K562 (cell line): ENCODE data around the gene TUBA4B. TPM values are rescaled to one million over a fixed set of nuclear protein-coding genes. Genes with fewer than 3 reads are reported as not detected.

Source experiments
- ATAC-seq: fragments of 200-7000 bp; cut with Tn5 transposase; 3 replicates; pipeline ENCODE4 v1.9.1; 2020; ENCODE audit warnings: moderate library complexity
- BruUV-seq: library from RNA; stranded (reverse); fragments of 400-500 nt; replicated peaks from 2 replicates; lab custom pipeline; 2021; lab: Mats Ljungman, UMichigan
- CTCF ChIA-PET: fragments of 300-600 bp; formaldehyde crosslinking; extraction: SDS; loops from one replicate; lab custom pipeline; 2021; ENCODE audit warnings: low intra/inter-chr PET ratio; lab: Yijun Ruan, JAX
- POLR2A ChIA-PET: fragments of 300-600, 350-650 bp; sonication (Branson Sonifier 250); formaldehyde crosslinking; extraction: SDS; loops from one replicate; lab custom pipeline; 2021; ENCODE audit warnings: antibody characterized with exemption, inconsistent platforms; lab: Yijun Ruan, JAX
- DNase-seq, 4 experiments: peaks; one replicate each; pipeline versions ENCODE4 v3.0.0 to v3.0.0-alpha.2; 2011 to 2018; ENCODE audit warnings: low spot score in 3 of 4, mixed read lengths in 3 of 4; ENCODE audit errors: extremely low read depth in 1 of 4
- FAIRE-seq: peaks from 2 replicates; lab custom pipeline; 2011; peaks lifted over from hg19 to GRCh38; lab: Jason Lieb, UNC
- H2AFZ ChIP-seq: 2 replicates; pipeline ENCODE4 v1.6.0; 2011; ENCODE audit warnings: low read depth, low read length, control low read depth, inconsistent platforms
- H3K27ac ChIP-seq: fragments of 200-600 bp; 3 replicates; pipeline ENCODE4 v1.8.0; 2011; ENCODE audit warnings: low read depth, mild to moderate bottlenecking, control low read depth, inconsistent platforms, low read length, moderate library complexity, mixed read lengths; ENCODE audit errors: extremely low read depth
- H3K27me3 ChIP-seq, 2 experiments: fragments of 300-600 bp in 1 of 2; 2 replicates in 1 of 2; 3 replicates in 1 of 2; pipeline versions ENCODE4 v1.6.0 to v1.8.0; 2011; ENCODE audit warnings: inconsistent platforms in 2 of 2, low read length in 2 of 2, mild to moderate bottlenecking in 1 of 2, mixed read lengths in 1 of 2, moderate library complexity in 1 of 2; ENCODE audit not compliant: control insufficient read depth in 2 of 2, insufficient read depth in 2 of 2
- H3K36me3 ChIP-seq: fragments of 300-600 bp; 3 replicates; pipeline ENCODE4 v1.8.0; 2011; ENCODE audit warnings: mild to moderate bottlenecking, low read length, inconsistent platforms; ENCODE audit not compliant: control insufficient read depth, insufficient read depth
- H3K4me1 ChIP-seq, 2 experiments: fragments of 200-600 bp in 1 of 2; replicated peaks in 1 of 2; 2 replicates in 1 of 2; 3 replicates in 1 of 2; pipeline versions ENCODE4 v1.5.1 to v1.8.0; 2011; ENCODE audit warnings: inconsistent platforms in 2 of 2, low read length in 2 of 2, mild to moderate bottlenecking in 1 of 2, mixed read lengths in 1 of 2, moderate library complexity in 1 of 2; ENCODE audit not compliant: control insufficient read depth in 2 of 2, insufficient read depth in 2 of 2
- H3K4me2 ChIP-seq: 2 replicates; pipeline ENCODE4 v1.6.1; 2011; ENCODE audit warnings: low read length, control low read depth, inconsistent platforms, mixed read lengths; ENCODE audit not compliant: insufficient read depth
- H3K4me3 ChIP-seq: fragments of 200-600 bp; sonication (generic), shearing (Covaris generic); 2 replicates; pipeline ENCODE4 v1.5.1; 2016; ENCODE audit warnings: control low read depth, inconsistent platforms
- H3K79me2 ChIP-seq: fragments of 200-600 bp; 3 replicates; pipeline ENCODE4 v1.8.0; 2011; ENCODE audit warnings: low read length, inconsistent platforms; ENCODE audit not compliant: control insufficient read depth, insufficient read depth
- H3K9ac ChIP-seq, 2 experiments: 2 replicates each; pipeline versions ENCODE4 v1.6.0 to v1.6.1; 2011; ENCODE audit warnings: low read depth in 2 of 2, low read length in 2 of 2, control low read depth in 1 of 2, inconsistent platforms in 1 of 2, mild to moderate bottlenecking in 1 of 2, mixed read lengths in 1 of 2; ENCODE audit not compliant: insufficient read depth in 1 of 2
- H3K9me1 ChIP-seq: one replicate; pipeline ENCODE4 v1.6.0; 2011; ENCODE audit warnings: inconsistent platforms, mild to moderate bottlenecking, low read length, moderate library complexity; ENCODE audit not compliant: control insufficient read depth, insufficient read depth
- H3K9me3 ChIP-seq: replicated peaks from 2 replicates; pipeline ENCODE4 v1.5.1; 2011; ENCODE audit warnings: low read depth, low read length, inconsistent platforms; ENCODE audit not compliant: control insufficient read depth, insufficient read depth
- H4K20me1 ChIP-seq: replicated peaks from 2 replicates; pipeline ENCODE4 v1.6.1; 2011; ENCODE audit warnings: low read length, inconsistent platforms, mixed read lengths; ENCODE audit not compliant: control insufficient read depth, insufficient read depth
- ARID1B ChIP-seq: fragments of 450-650 bp; IDR thresholded peaks from 2 replicates; pipeline ENCODE4 v1.6.1; 2016; ENCODE audit warnings: antibody characterized with exemption, mild to moderate bottlenecking, inconsistent platforms
- KDM5B ChIP-seq: fragments of 200-600 bp; sonication (generic); IDR thresholded peaks from 2 replicates; pipeline ENCODE4 v1.6.1; 2012; ENCODE audit warnings: low read depth, mild to moderate bottlenecking, moderate library complexity, low read length, control low read depth, inconsistent platforms; ENCODE audit not compliant: insufficient replicate concordance
- RB1 ChIP-seq: fragments of 450-650 bp; IDR thresholded peaks from 2 replicates; pipeline ENCODE4 v1.6.1; 2017; ENCODE audit warnings: low read depth, mild to moderate bottlenecking
- ZHX1 ChIP-seq: fragments of 150-350 bp; conservative IDR thresholded peaks from 2 replicates; pipeline ENCODE4 v1.6.1; 2014; ENCODE audit warnings: low read length
- ZNF165 ChIP-seq: fragments of 250-450 bp; sonication (Bioruptor Pico); IDR thresholded peaks from 2 replicates; pipeline ENCODE4 v1.4.0; 2020; ENCODE audit warnings: borderline replicate concordance
- ZNF311 ChIP-seq: fragments of 250-450 bp; sonication (Bioruptor Pico); IDR thresholded peaks from 2 replicates; pipeline ENCODE4 v1.4.0; 2020; ENCODE audit warnings: mild to moderate bottlenecking, moderate library complexity
- ZSCAN29 ChIP-seq: fragments of 450-650 bp; IDR thresholded peaks from 2 replicates; pipeline ENCODE4 v1.6.1; 2017
- WGBS: fragments of 100-300 bp; shearing (Covaris generic); methylation state at CpG from one replicate; pipeline ENCODE4 v1.1.6; 2016; ENCODE audit warnings: low coverage, mixed read lengths; ENCODE audit not compliant: insufficient coverage; ENCODE audit errors: missing lambda C conversion rate; 5-methylcytosine and 5-hydroxymethylcytosine counted together
- in situ Hi-C: fragments of 300-500 bp; cut with MboI; formaldehyde crosslinking; loops from 4 replicates; pipeline ENCODE4 v1.15.0; 2018; ENCODE audit warnings: inconsistent platforms, mixed read lengths
- intact Hi-C: fragments of 100-400 bp; cut with micrococcal nuclease; formaldehyde crosslinking; loops from 2 replicates; pipeline ENCODE4 v1.14.2; 2022
- polyA plus RNA-seq, 8 experiments: library from polyadenylated mRNA; depleted of rRNA in 4 of 8; stranded (reverse) in 5 of 8; unstranded in 3 of 8; fragments of >200 nt; fragmentation: Nextera tagmentation in 2 of 8; fragmentation: Illumina TruSeq in 1 of 8; extraction: Ambion mirVana in 2 of 8; extraction: Trizol in 1 of 8; gene quantifications; 2 replicates each; pipeline versions ENCODE4 v1.2.1 to v1.2.3, GENCODE V29; 2011 to 2014; ENCODE audit warnings: inconsistent platforms in 1 of 8, missing spikeins in 1 of 8
- total RNA-seq, 7 experiments: library from RNA; depleted of rRNA in 6 of 7; stranded (reverse); fragments of >200 nt in 6 of 7; fragmentation: Illumina TruSeq in 2 of 7; extraction: Trizol in 2 of 7; gene quantifications; 2 replicates each; pipeline versions ENCODE4 v1.2.1 to v1.2.3, GENCODE V29; 2011 to 2021; ENCODE audit warnings: low replicate concordance in 1 of 7

TUBA4B gene
- total and polyA plus RNA-seq, 9 of the 15 experiments (the other 6 are each of a cell fraction or from before 2014, with no cell fraction given), result 0.04 TPM; not detected in 8

- Histone ChIP-seq H3K4me3 (peak overlapping the region; percentile 90), H3K9me1 (no peaks in the 10 kb centered on the region), H3K9ac (peak overlapping the region; percentile 96 to 97), H4K20me1 (no peaks in the 10 kb centered on the region), H3K27me3 (no peaks in the 10 kb centered on the region), H3K36me3 (peaks cover 61% of the 10 kb centered on the region), H3K79me2 (peaks cover 52% of the 10 kb centered on the region), H3K4me1 (peaks cover 13 to 16% of the 10 kb centered on the region in 2 experiments; a peak in 4 of 5 replicates), H2AFZ (peak overlapping the region; percentile 91), H3K27ac (peak overlapping the region; percentile 90), H3K9me3 (no peaks in the 10 kb centered on the region), H3K4me2 (peak overlapping the region; percentile 98)
- TF ChIP-seq ZSCAN29 (peak; percentile 86), ZNF165 (no peak), ZHX1 (no peak), KDM5B (peak; percentile 2), RB1 (0 out of 2 replicates have a peak, but pooled peaks have one; percentile 15), ARID1B (no peak), ZNF311 (CRISPR knock-in tag) (no peak)
- FAIRE-seq (no peak), ATAC-seq (peak; percentile 52), DNase-seq (no peak)
- in situ Hi-C loops, result no loop called here
- 1% methylated on average over 13 of the region's 19 CpGs for WGBS
- POLR2A ChIA-PET, result interaction anchor here (0.6 to 2.1 kb wide), 6 partner anchors 9 to 60 kb away, joined by 3 to 12 read pairs (median 12); partner anchors contain the start of genes ABCB6, GLB1L and STK16
- intact Hi-C loops, result loop anchor here (1.0 to 5.0 kb wide), 4 partner anchors 11 to 68 kb away; partner anchors contain the start of genes ABCB6, GLB1L, STK16 and ZFAND2B
- BruUV-seq, result no TSS peak
- CTCF ChIA-PET, result no interaction called here
Measured at GRCh38 chr2:219228911-219229304, 24.1 kb upstream of the TUBA4B start.
